GM21381 (cell line): Measurements from ENCODE around the gene BRD7.

Experiments
- ATAC-seq: cut with Tn5 transposase; IDR thresholded peaks from one replicate; pipeline ENCODE4 v1.9.1; 2021; ENCODE audit warnings: mild to moderate bottlenecking, moderate library complexity; ENCODE audit not compliant: unreplicated experiment

Gene BRD7

DNA sequence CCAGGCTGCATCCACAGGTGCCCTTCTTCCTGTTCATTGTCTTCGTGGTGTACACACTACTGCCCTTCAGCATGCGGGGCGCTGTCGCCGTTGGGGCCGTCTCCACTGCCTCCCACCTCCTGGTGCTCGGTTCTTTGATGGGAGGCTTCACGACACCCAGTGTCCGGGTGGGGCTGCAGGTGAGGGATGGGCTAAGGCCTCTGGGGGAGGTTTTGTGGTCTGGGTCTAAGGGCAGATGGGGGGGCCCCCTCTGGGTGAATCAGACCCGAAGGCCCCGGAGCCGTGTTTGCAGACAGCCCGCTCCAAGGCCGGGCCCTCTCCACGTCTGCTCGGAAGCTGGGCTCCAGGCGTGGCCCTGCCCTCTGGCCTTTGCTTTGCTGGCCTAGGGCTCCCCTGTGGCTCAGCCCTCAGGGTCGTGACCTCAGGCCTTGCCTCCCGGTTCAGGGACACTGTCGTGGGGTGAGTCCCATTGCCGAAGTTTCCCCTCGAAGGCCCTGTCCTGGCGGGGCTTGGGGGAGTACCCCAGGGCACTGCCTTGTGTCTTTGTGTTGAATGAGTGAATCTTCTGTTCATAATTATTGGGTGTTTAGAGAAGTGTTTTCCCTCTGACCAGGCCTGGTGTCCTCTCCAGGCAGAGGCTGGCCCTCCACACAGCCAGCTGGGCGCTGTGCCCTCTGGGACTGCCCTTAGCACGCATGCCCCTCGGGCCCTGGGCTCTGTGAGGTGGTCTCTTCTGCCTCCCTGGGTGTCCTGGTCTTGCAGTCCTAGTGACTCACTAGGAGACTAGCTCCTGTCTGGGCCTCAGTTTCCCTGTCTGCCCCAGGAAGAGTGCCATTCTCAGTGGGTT lies 76.8 kb downstream of the BRD7 start:
- ATAC-seq, result no peak

- no peak for ATAC-seq
Measured at GRCh38 chr16:50290856-50291255, 77.9 kb downstream of the BRD7 start.

- ATAC-seq, result no peak
Measured at GRCh38 chr16:50289950-50290764, 78.6 kb downstream of the BRD7 start.

DNA sequence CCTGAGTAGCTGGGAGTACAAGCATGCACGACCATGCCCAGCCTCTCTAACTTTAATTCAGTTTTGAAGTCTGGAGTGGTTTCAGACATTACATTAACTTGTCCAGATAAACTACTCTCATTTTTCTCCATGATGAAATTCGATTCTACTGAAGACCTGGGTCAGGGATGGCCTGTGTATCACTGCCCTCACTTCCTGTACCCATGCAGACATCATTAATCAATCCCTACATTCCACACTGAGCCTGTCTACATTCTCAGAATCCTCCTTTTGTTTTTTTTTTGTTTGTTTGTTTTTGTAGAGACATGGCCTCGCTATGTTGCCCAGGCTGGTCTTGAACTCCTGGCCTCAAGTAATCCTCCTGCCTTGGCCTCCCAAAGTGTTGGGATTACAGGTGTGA lies 79.9 kb downstream of the BRD7 start:
- no peak for ATAC-seq

DNA sequence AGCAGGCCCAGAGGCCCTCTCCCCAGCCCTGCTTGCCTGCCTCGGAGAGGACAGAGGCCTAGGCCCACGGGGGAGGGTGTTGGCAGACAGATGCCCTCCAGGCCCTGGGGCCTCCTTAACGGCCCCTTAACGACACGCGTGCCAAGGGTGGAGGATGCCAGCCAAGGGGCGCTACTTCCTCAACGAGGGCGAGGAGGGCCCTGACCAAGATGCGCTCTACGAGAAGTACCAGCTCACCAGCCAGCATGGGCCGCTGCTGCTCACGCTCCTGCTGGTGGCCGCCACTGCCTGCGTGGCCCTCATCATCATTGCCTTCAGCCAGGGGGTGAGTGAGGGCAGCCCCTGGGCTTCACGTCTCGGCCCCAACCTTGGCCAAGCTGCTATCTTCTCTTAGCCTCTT lies 80.8 kb downstream of the BRD7 start:
- no peak for ATAC-seq

DNA sequence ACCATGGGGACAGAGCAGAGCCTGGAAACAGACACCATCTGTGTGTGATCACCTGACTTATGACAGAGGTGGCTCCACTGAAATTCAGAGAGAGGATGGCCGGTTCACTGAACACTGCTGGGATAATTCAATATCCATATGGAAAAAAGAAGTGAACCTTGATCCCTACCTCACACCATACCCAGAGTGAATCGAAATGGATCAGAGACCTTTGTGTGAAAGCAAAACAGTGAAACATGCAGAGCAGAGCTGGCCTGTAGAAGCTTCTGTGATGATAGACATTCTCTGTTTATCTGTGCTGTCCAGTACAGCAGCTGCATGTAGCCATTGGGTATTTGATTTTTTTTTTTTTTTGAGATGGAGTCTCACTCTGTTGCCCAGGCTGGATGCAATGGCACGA lies 82.1 kb downstream of the BRD7 start:
- no peak for ATAC-seq

DNA sequence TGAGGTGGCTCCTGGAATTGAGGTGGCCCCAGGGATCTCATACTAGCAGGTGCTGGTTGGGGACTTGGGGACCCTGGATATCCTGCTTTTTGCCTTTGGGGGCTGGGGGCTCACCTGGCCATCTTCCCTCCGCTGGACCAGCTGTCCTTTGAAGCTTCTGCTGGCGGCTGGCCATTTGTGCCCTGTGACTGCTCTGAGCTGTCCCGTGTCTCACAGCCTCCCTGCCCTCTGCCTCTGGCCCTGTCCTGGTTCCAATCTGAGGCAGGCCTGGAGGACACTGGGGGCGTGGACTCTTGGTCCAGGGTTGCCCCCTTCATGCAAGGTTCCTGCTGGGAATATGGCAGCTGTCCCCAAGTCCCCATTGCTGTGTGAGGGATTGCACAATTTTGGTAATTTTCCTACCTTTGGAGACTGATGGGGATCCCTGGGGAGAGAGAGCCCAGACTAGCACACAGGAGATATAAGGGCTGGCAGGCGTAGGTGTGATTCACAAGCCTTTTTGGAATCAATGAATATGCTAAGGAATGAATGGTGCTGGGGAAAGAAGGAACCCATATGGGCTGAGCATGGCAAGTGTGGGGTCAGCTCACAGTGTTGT lies 83.3 kb downstream of the BRD7 start:
- no peak for ATAC-seq

DNA sequence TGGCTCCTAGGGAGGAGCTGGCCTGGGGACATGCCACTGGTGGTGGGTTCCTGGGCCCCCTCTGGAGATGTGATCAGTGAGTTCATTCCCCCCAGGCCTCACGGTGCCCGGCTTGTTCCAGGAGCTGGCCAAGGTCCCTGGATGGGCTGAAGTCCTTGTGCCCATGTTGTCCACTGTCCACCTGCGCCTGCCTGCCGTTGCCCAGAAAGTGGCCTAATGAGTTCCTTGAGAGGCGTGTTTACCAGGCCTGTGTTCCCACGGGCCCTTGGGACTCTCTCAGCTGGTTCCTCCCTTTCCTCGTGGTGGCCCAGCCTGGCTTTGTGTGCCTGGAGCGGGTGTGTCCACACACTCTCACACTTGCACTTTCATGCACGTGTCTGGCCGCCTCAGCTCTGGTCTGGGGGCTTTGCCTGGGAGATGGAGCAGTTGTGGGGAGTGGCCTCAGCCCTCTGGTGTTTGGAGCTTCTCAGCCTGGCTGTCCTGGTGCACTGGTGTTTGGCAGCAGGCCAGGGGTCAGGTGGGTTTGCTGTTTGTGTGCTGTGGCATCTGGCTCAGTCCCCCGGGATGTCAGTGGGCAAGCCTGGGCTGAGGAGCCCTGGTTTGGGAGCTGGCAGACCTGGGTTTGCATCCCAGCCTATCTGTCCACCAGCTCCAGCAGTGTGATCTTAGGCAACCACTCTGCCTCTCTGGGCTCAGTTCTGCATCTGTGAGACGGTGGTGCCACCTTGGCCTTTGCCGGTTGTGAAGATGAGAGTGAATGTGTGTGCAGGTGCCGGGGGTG lies 84.5 kb downstream of the BRD7 start:
- no peak for ATAC-seq

DNA sequence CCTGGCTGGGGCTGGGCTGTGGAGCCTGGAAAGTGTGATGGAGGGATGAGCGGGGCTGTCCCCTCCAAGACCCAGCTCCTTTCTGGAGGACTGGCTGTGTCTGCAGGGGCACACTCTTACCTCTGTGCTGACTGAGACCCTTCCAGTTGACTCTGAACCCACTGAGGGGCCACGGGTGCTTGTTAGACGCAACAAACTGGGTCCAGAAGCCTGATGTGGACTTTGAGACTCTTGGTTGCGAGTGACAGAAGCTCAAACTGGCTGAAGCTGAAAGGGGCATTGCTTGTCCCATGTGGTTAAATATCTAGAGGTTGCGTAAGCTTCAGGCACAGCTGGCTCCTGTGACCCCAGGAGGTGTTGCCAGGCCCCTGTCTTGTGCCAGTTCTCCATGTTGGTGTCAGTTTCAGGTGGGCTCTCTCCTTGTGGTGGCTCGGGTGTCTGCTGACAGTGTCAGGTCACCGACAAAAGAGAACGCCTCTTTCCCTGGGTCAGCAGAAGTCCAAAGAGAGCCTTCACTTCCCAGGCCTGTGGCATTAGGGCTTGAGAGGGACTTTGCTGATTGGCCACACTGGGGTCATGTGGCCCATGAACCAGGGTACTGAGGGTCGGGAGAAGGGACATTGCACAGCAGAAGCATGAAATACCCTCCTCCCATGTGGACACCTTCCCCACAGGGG lies 85.7 kb downstream of the BRD7 start:
- ATAC-seq, result no peak

DNA sequence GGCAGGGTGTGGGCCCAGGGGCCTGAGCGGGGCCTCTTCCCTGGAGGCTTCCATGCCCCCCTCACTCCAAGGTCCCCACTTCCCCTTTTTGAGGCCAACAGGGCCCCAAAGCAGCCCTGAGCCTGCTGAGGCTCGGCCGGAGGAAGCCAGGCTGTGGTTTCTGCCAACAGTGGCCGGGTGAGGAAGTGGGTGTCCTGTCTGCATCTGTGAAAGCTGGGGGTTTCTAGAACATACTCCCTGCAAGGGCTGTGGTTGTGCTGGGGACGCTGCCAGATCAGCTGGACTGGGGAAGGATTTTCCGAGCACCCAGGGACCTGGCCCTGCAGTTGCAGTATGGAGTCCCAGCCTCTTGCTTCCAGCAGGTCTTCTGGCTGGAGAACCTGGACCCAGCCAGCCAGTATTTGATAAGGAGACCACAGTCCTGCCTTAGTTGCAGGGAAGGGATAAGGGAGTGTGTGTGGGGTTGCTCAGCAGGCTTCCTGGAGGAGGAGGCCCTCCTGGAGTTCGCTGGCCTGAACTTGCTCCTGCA lies 86.7 kb downstream of the BRD7 start:
- peak; percentile 86 for ATAC-seq

- no peak for ATAC-seq
Measured at GRCh38 chr16:50281391-50282009, 87.3 kb downstream of the BRD7 start.

DNA sequence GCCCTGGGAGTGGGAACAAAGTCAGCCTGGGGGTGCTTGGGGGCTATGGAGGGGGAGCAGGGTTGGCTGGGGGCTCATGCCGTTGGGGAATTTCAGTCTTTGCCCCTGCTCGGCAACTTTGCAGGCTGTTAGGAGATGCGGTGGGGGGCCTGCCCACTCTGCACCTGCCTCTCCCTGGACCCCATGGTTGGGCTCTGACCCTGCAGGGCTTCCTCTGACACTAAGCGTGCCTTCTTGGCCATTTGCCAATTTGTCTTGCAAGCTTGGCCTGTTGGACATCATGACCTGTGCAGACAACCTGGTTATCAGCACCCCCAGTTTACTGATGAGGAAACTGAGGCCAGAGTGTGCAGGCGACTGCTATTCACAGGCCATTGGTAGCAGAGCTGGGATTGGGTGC lies 87.9 kb downstream of the BRD7 start:
- ATAC-seq, result no peak

DNA sequence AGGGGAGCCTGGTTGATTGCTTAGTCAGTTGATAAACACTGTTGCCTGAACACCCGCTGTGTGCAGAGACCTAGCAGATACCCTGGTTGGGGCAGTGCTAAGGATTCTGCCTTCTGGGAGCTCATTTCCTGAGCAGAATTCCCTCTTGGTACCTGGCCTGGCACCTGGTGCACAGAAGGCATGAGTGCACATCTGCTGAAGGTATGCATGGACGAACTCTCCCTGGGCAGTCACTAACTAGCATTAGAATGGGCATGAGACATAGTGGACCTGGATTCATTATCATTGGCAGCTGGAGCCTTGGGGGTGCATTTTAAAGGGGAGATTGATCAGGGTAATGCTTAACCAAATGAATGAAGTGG lies 89.3 kb downstream of the BRD7 start:
- ATAC-seq, result no peak

GRCh38 chr16:50278251-50278650 lies 90.5 kb downstream of the BRD7 start:
- ATAC-seq, result no peak

- ATAC-seq, result no peak
Measured at GRCh38 chr16:50276801-50277555, 91.8 kb downstream of the BRD7 start.

GRCh38 chr16:50276326-50276640 lies 92.5 kb downstream of the BRD7 start:
- no peak for ATAC-seq

DNA sequence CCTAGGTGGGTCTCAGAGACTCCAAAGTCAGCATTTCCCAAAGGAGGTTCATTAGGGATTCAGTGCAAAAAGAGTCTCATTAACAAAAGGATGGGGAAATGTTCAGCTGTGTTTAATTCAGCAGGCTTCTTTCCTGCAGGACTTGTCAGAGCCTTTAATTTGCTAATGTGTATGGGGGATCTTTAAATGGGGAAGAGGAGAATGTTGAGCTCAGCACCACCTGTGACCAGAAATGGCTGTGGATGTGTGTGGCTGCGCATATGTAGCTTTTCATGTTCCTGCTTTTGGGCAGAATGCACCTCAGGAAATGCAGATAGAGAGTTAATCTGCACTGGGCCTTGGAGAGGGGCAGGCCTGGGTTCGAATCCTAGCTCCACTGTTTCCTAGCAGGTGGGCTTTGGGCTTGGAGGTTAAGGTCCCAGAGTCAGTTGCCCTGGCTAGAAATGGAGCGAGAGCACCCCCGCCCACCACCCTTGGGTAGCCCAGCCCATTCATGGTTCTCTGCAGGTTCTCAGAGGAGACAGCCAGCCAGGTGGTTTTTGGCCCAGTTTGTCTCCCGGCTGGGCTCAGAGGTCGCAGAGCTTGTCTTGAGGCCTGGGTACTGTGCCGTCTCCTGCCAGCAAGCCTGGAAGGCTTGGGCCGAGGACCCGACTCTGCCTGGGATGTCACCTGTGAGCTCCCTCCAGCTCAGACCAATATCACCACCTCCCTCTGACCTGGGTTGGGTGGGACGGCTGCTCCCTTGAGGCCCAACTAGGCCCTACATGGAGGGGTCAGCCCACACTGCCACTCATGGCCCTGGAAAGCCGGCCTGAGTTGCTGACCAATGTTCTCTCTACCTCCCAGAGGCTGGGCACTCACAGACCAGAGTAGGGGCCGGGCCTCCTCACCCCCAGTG lies 93.1 kb downstream of the BRD7 start:
- no peak for ATAC-seq

DNA sequence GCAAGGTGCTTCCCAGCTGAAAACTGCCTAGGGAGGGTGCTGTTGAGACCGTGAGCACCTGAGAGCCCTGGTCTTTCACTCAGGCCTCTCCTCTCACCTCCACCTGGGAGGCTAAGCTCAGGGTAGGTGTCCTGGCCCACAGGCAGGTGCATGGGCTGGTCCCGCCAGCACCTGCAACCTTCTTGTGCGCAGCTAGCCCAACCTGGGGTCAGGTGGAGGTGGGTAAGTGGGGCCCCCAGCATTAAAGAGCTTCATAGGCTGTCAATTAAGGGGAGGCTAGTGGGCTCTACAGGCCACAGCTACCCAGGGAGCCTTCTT lies 93.7 kb downstream of the BRD7 start:
- no peak for ATAC-seq
